HepG2 (cell line): Measurements from ENCODE around the gene REELD1. TPM values are rescaled to one million over a fixed set of nuclear protein-coding genes. Genes with fewer than 3 reads are reported as not detected.

Experiments used
- ARNT ChIP-seq: fragments of 450-650 bp; IDR thresholded peaks from 2 replicates; pipeline ENCODE4 v1.6.1; 2017
- ATAD3A ChIP-seq: sonication (generic); formaldehyde crosslinking; IDR thresholded peaks from 2 replicates; pipeline ENCODE4 v1.4.0; 2020; ENCODE audit warnings: missing genetic modification reagents
- BRF2 ChIP-seq: sonication (generic); formaldehyde crosslinking; IDR thresholded peaks from 2 replicates; pipeline ENCODE4 v1.8.1; 2022; ENCODE audit warnings: mild to moderate bottlenecking, missing genetic modification reagents
- HES4 ChIP-seq: sonication (generic); formaldehyde crosslinking; IDR thresholded peaks from 2 replicates; pipeline ENCODE4 v1.9.0; 2021; ENCODE audit warnings: mild to moderate bottlenecking, missing genetic modification reagents, borderline replicate concordance
- MTF2 ChIP-seq: sonication (generic); formaldehyde crosslinking; IDR thresholded peaks from 2 replicates; pipeline ENCODE4 v1.5.0; 2020; ENCODE audit warnings: missing genetic modification reagents, borderline replicate concordance
- MXI1 ChIP-seq: IDR thresholded peaks from 3 replicates; pipeline ENCODE4 v1.6.1; 2012; ENCODE audit warnings: low read depth, low read length, inconsistent platforms, borderline replicate concordance
- NFKB2 ChIP-seq: sonication (generic); formaldehyde crosslinking; IDR thresholded peaks from 2 replicates; pipeline ENCODE4 v1.4.0; 2020; ENCODE audit warnings: missing genetic modification reagents, borderline replicate concordance
- RBM22 ChIP-seq: fragments of 200-400 bp; formaldehyde crosslinking; optimal IDR thresholded peaks from 2 replicates; pipeline ENCODE3; 2017; ENCODE audit warnings: mild to moderate bottlenecking, low read length, moderate library complexity
- SCMH1 ChIP-seq: sonication (generic); formaldehyde crosslinking; IDR thresholded peaks from 2 replicates; pipeline ENCODE4 v1.9.0; 2021; ENCODE audit warnings: missing genetic modification reagents, mild to moderate bottlenecking, borderline replicate concordance
- SP4 ChIP-seq: sonication (generic); formaldehyde crosslinking; IDR thresholded peaks from 2 replicates; pipeline ENCODE4 v1.8.1; 2023; ENCODE audit warnings: mild to moderate bottlenecking, missing genetic modification reagents
- STAG1 ChIP-seq: sonication (generic); formaldehyde crosslinking; IDR thresholded peaks from 2 replicates; pipeline ENCODE4 v1.4.0; 2020; ENCODE audit warnings: missing genetic modification reagents
- TEF ChIP-seq: sonication (generic); formaldehyde crosslinking; IDR thresholded peaks from 2 replicates; pipeline ENCODE4 v1.5.0; 2020; ENCODE audit warnings: missing genetic modification reagents
- ZBTB26 ChIP-seq: IDR thresholded peaks from 2 replicates; pipeline ENCODE4 v1.6.1; 2016; ENCODE audit warnings: missing compliant biosample characterization, missing genetic modification reagents, borderline replicate concordance
- ZFP1 ChIP-seq: IDR thresholded peaks from 2 replicates; pipeline ENCODE4 v1.6.1; 2016
- ZFP62 ChIP-seq: sonication (generic); formaldehyde crosslinking; IDR thresholded peaks from 2 replicates; pipeline ENCODE4 v1.4.0; 2020; ENCODE audit warnings: missing genetic modification reagents
- ZNF143 ChIP-seq: sonication (generic); formaldehyde crosslinking; IDR thresholded peaks from 2 replicates; pipeline ENCODE4 v1.4.0; 2020; ENCODE audit warnings: missing genetic modification reagents
- ZNF317 ChIP-seq: sonication (generic); formaldehyde crosslinking; IDR thresholded peaks from 2 replicates; pipeline ENCODE4 v1.5.0; 2020; ENCODE audit warnings: mild to moderate bottlenecking, missing genetic modification reagents
- ZNF598 ChIP-seq: sonication (generic); formaldehyde crosslinking; IDR thresholded peaks from 2 replicates; pipeline ENCODE4 v1.5.1; 2020; ENCODE audit warnings: mild to moderate bottlenecking, missing genetic modification reagents, borderline replicate concordance
- ZNF646 ChIP-seq: sonication (generic); formaldehyde crosslinking; IDR thresholded peaks from 2 replicates; pipeline ENCODE4 v1.9.0; 2021; ENCODE audit warnings: mild to moderate bottlenecking, missing genetic modification reagents
- ZNF713 ChIP-seq: sonication (generic); formaldehyde crosslinking; IDR thresholded peaks from 2 replicates; pipeline ENCODE4 v1.4.0; 2020; ENCODE audit warnings: mild to moderate bottlenecking, missing genetic modification reagents
- ZNF850 ChIP-seq: sonication (generic); formaldehyde crosslinking; conservative IDR thresholded peaks from 2 replicates; pipeline ENCODE4 v1.9.0; 2021; ENCODE audit warnings: mild to moderate bottlenecking, missing genetic modification reagents
- polyA plus RNA-seq, 8 experiments: library from polyadenylated mRNA; depleted of rRNA in 3 of 8; stranded (reverse) in 7 of 8; unstranded in 1 of 8; fragments of >200 nt; fragmentation: Illumina TruSeq in 4 of 8; extraction: Trizol in 4 of 8; gene quantifications; 2 replicates each; pipeline versions ENCODE4 v1.2.1 to v1.2.3, GENCODE V29; 2011 to 2016; ENCODE audit warnings: low read depth in 4 of 8, missing spikeins in 1 of 8, mixed read lengths in 1 of 8; ENCODE audit not compliant: insufficient read depth in 1 of 8
- total RNA-seq, 5 experiments: library from RNA; depleted of rRNA; stranded (reverse); fragments of >200 nt; fragmentation: Illumina TruSeq; extraction: Trizol; gene quantifications; 2 replicates each; pipeline ENCODE4 v1.2.3, GENCODE V29; 2016; ENCODE audit warnings: low read depth in 1 of 5

The REELD1 gene
- total and polyA plus RNA-seq, 2 of the 13 experiments (the other 11 are each of a cell fraction or from before 2014, with no cell fraction given), result 0.04 to 0.26 TPM

GRCh38 chr4:146175541-146176453 lies 38.5 kb upstream of the REELD1 start, which contains the start of gene LSM6 (continued):
- TF ChIP-seq ZNF598 (CRISPR knock-in tag) (peak; percentile 95), STAG1 (CRISPR knock-in tag) (no peak), NFKB2 (peak; percentile 49; the same call in 1 of the 2 replicates), ZFP62 (CRISPR knock-in tag) (no peak), ZNF317 (CRISPR knock-in tag) (no peak; the same call in 1 of the 2 replicates), RBM22 (no peak), ZNF713 (no peak), SCMH1 (CRISPR knock-in tag) (no peak), SP4 (peak; percentile 79), ZNF646 (CRISPR knock-in tag) (peak; percentile 48; the same call in 1 of the 2 replicates), MTF2 (CRISPR knock-in tag) (peak; percentile 67; the same call in 1 of the 2 replicates), ZNF850 (CRISPR knock-in tag) (0 out of 2 replicates have a peak, but pooled peaks have one; percentile 54), HES4 (peak; percentile 41; the same call in 1 of the 2 replicates), ZBTB26 (CRISPR knock-in tag) (no peak), BRF2 (CRISPR knock-in tag) (0 out of 2 replicates have a peak, but pooled peaks have one; percentile 47), ZFP1 (CRISPR knock-in tag) (no peak), ZNF143 (CRISPR knock-in tag) (no peak), ARNT (no peak), MXI1 (peak; percentile 59; the same call in 1 of the 3 replicates), ATAD3A (CRISPR knock-in tag) (no peak), TEF (CRISPR knock-in tag) (no peak)
